GM12878 (cell line): ENCODE results near the gene SLC35A2.

Source experiments
- IKZF1 ChIP-seq: fragments of 450-650 bp; conservative IDR thresholded peaks from 2 replicates; pipeline ENCODE4 v1.6.1; 2017; ENCODE audit warnings: antibody characterized with exemption, mild to moderate bottlenecking
- NFIC ChIP-seq: IDR thresholded peaks from 2 replicates; pipeline ENCODE4 v1.6.1; 2012; ENCODE audit warnings: low read depth, mild to moderate bottlenecking, inconsistent platforms, low read length, moderate library complexity
- POLR2A ChIP-seq: IDR thresholded peaks from 2 replicates; pipeline ENCODE4 v1.6.1; 2011; ENCODE audit warnings: low read depth, mild to moderate bottlenecking, low read length
- POU2F2 ChIP-seq: IDR thresholded peaks from 3 replicates; pipeline ENCODE4 v1.6.1; 2011; ENCODE audit warnings: low read depth, mild to moderate bottlenecking, low read length, borderline replicate concordance
- RFX5 ChIP-seq: IDR thresholded peaks from 2 replicates; pipeline ENCODE4 v1.6.1; 2011; ENCODE audit warnings: low read depth, low read length, improper control_type of control experiment
- TF ChIP-seq, protein P1 (sequence below), 3 experiments: IDR thresholded peaks in 2 of 3; conservative IDR thresholded peaks in 1 of 3; 2 replicates each; pipeline ENCODE4 v1.5.1; 2011; ENCODE audit warnings: low read depth in 3 of 3, low read length in 3 of 3, mild to moderate bottlenecking in 3 of 3, control low read depth in 2 of 3, moderate library complexity in 2 of 3, inconsistent platforms in 1 of 3, mixed read lengths in 1 of 3; ENCODE audit not compliant: control insufficient read depth in 2 of 3, insufficient read depth in 1 of 3; ENCODE audit errors: extremely low read depth in 1 of 3

- TF ChIP-seq RFX5 (no peak), NFIC (no peak), POU2F2 (no peak), IKZF1 (no peak), POLR2A (no peak)
- TF ChIP-seq, protein P1, sequence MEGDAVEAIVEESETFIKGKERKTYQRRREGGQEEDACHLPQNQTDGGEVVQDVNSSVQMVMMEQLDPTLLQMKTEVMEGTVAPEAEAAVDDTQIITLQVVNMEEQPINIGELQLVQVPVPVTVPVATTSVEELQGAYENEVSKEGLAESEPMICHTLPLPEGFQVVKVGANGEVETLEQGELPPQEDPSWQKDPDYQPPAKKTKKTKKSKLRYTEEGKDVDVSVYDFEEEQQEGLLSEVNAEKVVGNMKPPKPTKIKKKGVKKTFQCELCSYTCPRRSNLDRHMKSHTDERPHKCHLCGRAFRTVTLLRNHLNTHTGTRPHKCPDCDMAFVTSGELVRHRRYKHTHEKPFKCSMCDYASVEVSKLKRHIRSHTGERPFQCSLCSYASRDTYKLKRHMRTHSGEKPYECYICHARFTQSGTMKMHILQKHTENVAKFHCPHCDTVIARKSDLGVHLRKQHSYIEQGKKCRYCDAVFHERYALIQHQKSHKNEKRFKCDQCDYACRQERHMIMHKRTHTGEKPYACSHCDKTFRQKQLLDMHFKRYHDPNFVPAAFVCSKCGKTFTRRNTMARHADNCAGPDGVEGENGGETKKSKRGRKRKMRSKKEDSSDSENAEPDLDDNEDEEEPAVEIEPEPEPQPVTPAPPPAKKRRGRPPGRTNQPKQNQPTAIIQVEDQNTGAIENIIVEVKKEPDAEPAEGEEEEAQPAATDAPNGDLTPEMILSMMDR (IDR thresholded peaks at IDR 0.05 in 2 of 3, conservative IDR thresholded peaks at IDR 0.05 in 1 of 3; ENCODE audit: control insufficient read depth in 2 of 3, extremely low read depth in 1 of 3, insufficient read depth in 1 of 3, low read depth in 3 of 3, low read length in 3 of 3), result no peak
Measured at GRCh38 chrX:48890296-48890925, 21.0 kb downstream of the SLC35A2 start.
